HepG2 (cell line): ENCODE results near the gene MTUS2. TPM values are rescaled to one million over a fixed set of nuclear protein-coding genes. Genes with fewer than 3 reads are reported as not detected.

Experiments used
- CENPX ChIP-seq: sonication (generic); formaldehyde crosslinking; IDR thresholded peaks from 2 replicates; pipeline ENCODE4 v1.9.0; 2021; ENCODE audit warnings: mild to moderate bottlenecking, missing genetic modification reagents, moderate library complexity
- HNRNPH1 ChIP-seq: fragments of 200-400 bp; formaldehyde crosslinking; optimal IDR thresholded peaks from 2 replicates; pipeline ENCODE3; 2017; ENCODE audit warnings: mild to moderate bottlenecking, low read depth, low read length
- PLRG1 ChIP-seq: fragments of 450-650 bp; conservative IDR thresholded peaks from 2 replicates; pipeline ENCODE4 v1.6.1; 2016
- RAD51 ChIP-seq: fragments of 450-650 bp; IDR thresholded peaks from 2 replicates; pipeline ENCODE4 v1.6.1; 2016; ENCODE audit warnings: borderline replicate concordance
- SPEN ChIP-seq: sonication (generic); formaldehyde crosslinking; IDR thresholded peaks from 2 replicates; pipeline ENCODE4 v1.5.1; 2020; ENCODE audit warnings: low read depth, mild to moderate bottlenecking, missing genetic modification reagents
- ZNF136 ChIP-seq: sonication (generic); formaldehyde crosslinking; IDR thresholded peaks from 2 replicates; pipeline ENCODE4 v1.8.1; 2022; ENCODE audit warnings: low read depth, mild to moderate bottlenecking, moderate library complexity, missing genetic modification reagents
- ZNF3 ChIP-seq: IDR thresholded peaks from 2 replicates; pipeline ENCODE4 v1.7.0; 2017; ENCODE audit warnings: inconsistent platforms
- ZNF446 ChIP-seq: sonication (generic); formaldehyde crosslinking; IDR thresholded peaks from 2 replicates; pipeline ENCODE4 v1.5.0; 2020; ENCODE audit warnings: mild to moderate bottlenecking, missing genetic modification reagents
- polyA plus RNA-seq, 8 experiments: library from polyadenylated mRNA; depleted of rRNA in 3 of 8; stranded (reverse) in 7 of 8; unstranded in 1 of 8; fragments of >200 nt; fragmentation: Illumina TruSeq in 4 of 8; extraction: Trizol in 4 of 8; gene quantifications; 2 replicates each; pipeline versions ENCODE4 v1.2.1 to v1.2.3, GENCODE V29; 2011 to 2016; ENCODE audit warnings: low read depth in 4 of 8, missing spikeins in 1 of 8, mixed read lengths in 1 of 8; ENCODE audit not compliant: insufficient read depth in 1 of 8
- total RNA-seq, 5 experiments: library from RNA; depleted of rRNA; stranded (reverse); fragments of >200 nt; fragmentation: Illumina TruSeq; extraction: Trizol; gene quantifications; 2 replicates each; pipeline ENCODE4 v1.2.3, GENCODE V29; 2016; ENCODE audit warnings: low read depth in 1 of 5
- TF ChIP-seq, protein P1 (sequence below): sonication (generic); formaldehyde crosslinking; IDR thresholded peaks from 2 replicates; pipeline ENCODE4 v1.4.0; 2020; ENCODE audit warnings: mild to moderate bottlenecking, missing genetic modification reagents
- TF ChIP-seq, protein P2 (sequence below): sonication (generic); formaldehyde crosslinking; IDR thresholded peaks from 2 replicates; pipeline ENCODE4 v1.8.1; 2023; ENCODE audit warnings: mild to moderate bottlenecking, inconsistent platforms, moderate library complexity, missing genetic modification reagents, borderline replicate concordance
- TF ChIP-seq, protein P3 (sequence below): IDR thresholded peaks from 2 replicates; pipeline ENCODE4 v1.6.1; 2016; ENCODE audit warnings: low read depth, missing genetic modification reagents, missing compliant biosample characterization
- TF ChIP-seq, protein P4 (sequence below): sonication (generic); formaldehyde crosslinking; IDR thresholded peaks from 2 replicates; pipeline ENCODE4 v1.8.0; 2022; ENCODE audit warnings: mild to moderate bottlenecking, missing genetic modification reagents, moderate library complexity

The MTUS2 gene
- total and polyA plus RNA-seq, 2 of the 13 experiments (the other 11 are each of a cell fraction or from before 2014, with no cell fraction given), result not detected

DNA sequence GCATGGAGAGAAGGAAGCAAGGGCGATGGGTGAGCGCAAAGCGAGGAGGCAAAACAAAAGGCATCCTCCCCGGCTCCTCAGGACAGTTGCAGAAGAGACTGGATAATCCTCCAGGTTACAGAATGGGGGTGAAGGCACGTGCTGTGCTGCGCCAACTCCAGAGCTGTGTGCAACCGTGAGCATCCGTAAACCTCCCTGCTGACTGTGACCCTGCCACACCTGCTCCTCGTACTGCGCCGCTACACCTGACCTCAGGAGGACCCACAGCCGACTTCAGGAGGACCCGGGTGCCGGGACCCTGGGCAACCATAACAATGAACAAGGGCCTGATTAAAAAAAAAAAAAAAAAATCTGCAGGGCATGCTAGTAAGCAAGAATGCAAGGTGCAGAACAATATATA is 706.6 kb downstream of the MTUS2 start (continued):
- TF ChIP-seq ZNF3, result no peak
- TF ChIP-seq ZNF446 (CRISPR knock-in tag), result no peak
- TF ChIP-seq, protein P1, sequence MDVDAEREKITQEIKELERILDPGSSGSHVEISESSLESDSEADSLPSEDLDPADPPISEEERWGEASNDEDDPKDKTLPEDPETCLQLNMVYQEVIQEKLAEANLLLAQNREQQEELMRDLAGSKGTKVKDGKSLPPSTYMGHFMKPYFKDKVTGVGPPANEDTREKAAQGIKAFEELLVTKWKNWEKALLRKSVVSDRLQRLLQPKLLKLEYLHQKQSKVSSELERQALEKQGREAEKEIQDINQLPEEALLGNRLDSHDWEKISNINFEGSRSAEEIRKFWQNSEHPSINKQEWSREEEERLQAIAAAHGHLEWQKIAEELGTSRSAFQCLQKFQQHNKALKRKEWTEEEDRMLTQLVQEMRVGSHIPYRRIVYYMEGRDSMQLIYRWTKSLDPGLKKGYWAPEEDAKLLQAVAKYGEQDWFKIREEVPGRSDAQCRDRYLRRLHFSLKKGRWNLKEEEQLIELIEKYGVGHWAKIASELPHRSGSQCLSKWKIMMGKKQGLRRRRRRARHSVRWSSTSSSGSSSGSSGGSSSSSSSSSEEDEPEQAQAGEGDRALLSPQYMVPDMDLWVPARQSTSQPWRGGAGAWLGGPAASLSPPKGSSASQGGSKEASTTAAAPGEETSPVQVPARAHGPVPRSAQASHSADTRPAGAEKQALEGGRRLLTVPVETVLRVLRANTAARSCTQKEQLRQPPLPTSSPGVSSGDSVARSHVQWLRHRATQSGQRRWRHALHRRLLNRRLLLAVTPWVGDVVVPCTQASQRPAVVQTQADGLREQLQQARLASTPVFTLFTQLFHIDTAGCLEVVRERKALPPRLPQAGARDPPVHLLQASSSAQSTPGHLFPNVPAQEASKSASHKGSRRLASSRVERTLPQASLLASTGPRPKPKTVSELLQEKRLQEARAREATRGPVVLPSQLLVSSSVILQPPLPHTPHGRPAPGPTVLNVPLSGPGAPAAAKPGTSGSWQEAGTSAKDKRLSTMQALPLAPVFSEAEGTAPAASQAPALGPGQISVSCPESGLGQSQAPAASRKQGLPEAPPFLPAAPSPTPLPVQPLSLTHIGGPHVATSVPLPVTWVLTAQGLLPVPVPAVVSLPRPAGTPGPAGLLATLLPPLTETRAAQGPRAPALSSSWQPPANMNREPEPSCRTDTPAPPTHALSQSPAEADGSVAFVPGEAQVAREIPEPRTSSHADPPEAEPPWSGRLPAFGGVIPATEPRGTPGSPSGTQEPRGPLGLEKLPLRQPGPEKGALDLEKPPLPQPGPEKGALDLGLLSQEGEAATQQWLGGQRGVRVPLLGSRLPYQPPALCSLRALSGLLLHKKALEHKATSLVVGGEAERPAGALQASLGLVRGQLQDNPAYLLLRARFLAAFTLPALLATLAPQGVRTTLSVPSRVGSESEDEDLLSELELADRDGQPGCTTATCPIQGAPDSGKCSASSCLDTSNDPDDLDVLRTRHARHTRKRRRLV (CRISPR knock-in tag), result no peak
- TF ChIP-seq RAD51, result no peak
- no peak for TF ChIP-seq ZNF136
- no peak for TF ChIP-seq CENPX (CRISPR knock-in tag)
- TF ChIP-seq SPEN (CRISPR knock-in tag), result no peak
- TF ChIP-seq, protein P2, sequence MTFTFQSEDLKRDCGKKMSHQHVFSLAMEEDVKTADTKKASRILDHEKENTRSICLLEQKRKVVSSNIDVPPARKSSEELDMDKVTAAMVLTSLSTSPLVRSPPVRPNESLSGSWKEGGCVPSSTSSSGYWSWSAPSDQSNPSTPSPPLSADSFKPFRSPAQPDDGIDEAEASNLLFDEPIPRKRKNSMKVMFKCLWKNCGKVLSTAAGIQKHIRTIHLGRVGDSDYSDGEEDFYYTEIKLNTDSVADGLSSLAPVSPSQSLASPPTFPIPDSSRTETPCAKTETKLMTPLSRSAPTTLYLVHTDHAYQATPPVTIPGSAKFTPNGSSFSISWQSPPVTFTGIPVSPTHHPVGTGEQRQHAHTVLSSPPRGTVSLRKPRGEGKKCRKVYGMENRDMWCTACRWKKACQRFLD (CRISPR knock-in tag), result no peak
- TF ChIP-seq, protein P3, sequence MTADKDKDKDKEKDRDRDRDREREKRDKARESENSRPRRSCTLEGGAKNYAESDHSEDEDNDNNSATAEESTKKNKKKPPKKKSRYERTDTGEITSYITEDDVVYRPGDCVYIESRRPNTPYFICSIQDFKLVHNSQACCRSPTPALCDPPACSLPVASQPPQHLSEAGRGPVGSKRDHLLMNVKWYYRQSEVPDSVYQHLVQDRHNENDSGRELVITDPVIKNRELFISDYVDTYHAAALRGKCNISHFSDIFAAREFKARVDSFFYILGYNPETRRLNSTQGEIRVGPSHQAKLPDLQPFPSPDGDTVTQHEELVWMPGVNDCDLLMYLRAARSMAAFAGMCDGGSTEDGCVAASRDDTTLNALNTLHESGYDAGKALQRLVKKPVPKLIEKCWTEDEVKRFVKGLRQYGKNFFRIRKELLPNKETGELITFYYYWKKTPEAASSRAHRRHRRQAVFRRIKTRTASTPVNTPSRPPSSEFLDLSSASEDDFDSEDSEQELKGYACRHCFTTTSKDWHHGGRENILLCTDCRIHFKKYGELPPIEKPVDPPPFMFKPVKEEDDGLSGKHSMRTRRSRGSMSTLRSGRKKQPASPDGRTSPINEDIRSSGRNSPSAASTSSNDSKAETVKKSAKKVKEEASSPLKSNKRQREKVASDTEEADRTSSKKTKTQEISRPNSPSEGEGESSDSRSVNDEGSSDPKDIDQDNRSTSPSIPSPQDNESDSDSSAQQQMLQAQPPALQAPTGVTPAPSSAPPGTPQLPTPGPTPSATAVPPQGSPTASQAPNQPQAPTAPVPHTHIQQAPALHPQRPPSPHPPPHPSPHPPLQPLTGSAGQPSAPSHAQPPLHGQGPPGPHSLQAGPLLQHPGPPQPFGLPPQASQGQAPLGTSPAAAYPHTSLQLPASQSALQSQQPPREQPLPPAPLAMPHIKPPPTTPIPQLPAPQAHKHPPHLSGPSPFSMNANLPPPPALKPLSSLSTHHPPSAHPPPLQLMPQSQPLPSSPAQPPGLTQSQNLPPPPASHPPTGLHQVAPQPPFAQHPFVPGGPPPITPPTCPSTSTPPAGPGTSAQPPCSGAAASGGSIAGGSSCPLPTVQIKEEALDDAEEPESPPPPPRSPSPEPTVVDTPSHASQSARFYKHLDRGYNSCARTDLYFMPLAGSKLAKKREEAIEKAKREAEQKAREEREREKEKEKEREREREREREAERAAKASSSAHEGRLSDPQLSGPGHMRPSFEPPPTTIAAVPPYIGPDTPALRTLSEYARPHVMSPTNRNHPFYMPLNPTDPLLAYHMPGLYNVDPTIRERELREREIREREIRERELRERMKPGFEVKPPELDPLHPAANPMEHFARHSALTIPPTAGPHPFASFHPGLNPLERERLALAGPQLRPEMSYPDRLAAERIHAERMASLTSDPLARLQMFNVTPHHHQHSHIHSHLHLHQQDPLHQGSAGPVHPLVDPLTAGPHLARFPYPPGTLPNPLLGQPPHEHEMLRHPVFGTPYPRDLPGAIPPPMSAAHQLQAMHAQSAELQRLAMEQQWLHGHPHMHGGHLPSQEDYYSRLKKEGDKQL (CRISPR knock-in tag), result no peak
- TF ChIP-seq, protein P4, sequence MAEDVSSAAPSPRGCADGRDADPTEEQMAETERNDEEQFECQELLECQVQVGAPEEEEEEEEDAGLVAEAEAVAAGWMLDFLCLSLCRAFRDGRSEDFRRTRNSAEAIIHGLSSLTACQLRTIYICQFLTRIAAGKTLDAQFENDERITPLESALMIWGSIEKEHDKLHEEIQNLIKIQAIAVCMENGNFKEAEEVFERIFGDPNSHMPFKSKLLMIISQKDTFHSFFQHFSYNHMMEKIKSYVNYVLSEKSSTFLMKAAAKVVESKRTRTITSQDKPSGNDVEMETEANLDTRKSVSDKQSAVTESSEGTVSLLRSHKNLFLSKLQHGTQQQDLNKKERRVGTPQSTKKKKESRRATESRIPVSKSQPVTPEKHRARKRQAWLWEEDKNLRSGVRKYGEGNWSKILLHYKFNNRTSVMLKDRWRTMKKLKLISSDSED (CRISPR knock-in tag), result no peak
- TF ChIP-seq PLRG1, result no peak
- TF ChIP-seq HNRNPH1, result no peak
- TF ChIP-seq, all 625 proteins: peak for 0
